ENCODE measurements around the gene MMAB.
"Not testable (repeated sequence)": the region's sequence is repeated elsewhere in the genome, so short reads cannot be mapped to it uniquely, and the experiment has no call there.

The MMAB gene

GRCh38 chr12:109573029-109573913 is at the start of gene MMAB, which contains the start of gene MVK:
Gene MMAB, minus strand, starts transcription at chr12:109573504. Its CDS starts 24 bp downstream, at chr12:109573480.
Gene MVK, plus strand, starts transcription at chr12:109573794. Its CDS starts 1,029 bp downstream, at chr12:109574823.
- DNase-seq = peak; percentile 100

GRCh38 chr12:109621901-109622364 is 48.6 kb upstream of the MMAB start:
- DNase-seq = no peak

GRCh38 chr12:109621211-109621694 is 47.9 kb upstream of the MMAB start:
- no peak for DNase-seq

GRCh38 chr12:109619002-109619604 is 45.8 kb upstream of the MMAB start:
- no peak for DNase-seq

GRCh38 chr12:109618082-109618481 is 44.8 kb upstream of the MMAB start:
- no peak for DNase-seq

- DNase-seq = no peak
Measured at GRCh38 chr12:109617491-109617890, 44.2 kb upstream of the MMAB start.

GRCh38 chr12:109615556-109616229 is 42.4 kb upstream of the MMAB start:
- no peak for DNase-seq

- no peak for DNase-seq
Measured at GRCh38 chr12:109613649-109614455, 40.5 kb upstream of the MMAB start.

- DNase-seq = peak; percentile 22
Measured at GRCh38 chr12:109612975-109613502, 39.7 kb upstream of the MMAB start.

- DNase-seq = no peak
Measured at GRCh38 chr12:109612003-109612402, 38.7 kb upstream of the MMAB start.

- no peak for DNase-seq
Measured at GRCh38 chr12:109611223-109611622, 37.9 kb upstream of the MMAB start.

- DNase-seq = no peak
Measured at GRCh38 chr12:109610523-109610922, 37.2 kb upstream of the MMAB start.

GRCh38 chr12:109609342-109609741 is 36.0 kb upstream of the MMAB start:
- no peak for DNase-seq

- DNase-seq = no peak
Measured at GRCh38 chr12:109608793-109609192, 35.5 kb upstream of the MMAB start.

GRCh38 chr12:109608270-109608669 is 35.0 kb upstream of the MMAB start:
- no peak for DNase-seq

GRCh38 chr12:109607618-109608017 is 34.3 kb upstream of the MMAB start:
- DNase-seq = no peak

GRCh38 chr12:109606320-109607028 is 33.2 kb upstream of the MMAB start:
- no peak for DNase-seq

GRCh38 chr12:109605599-109606228 is 32.4 kb upstream of the MMAB start:
- no peak for DNase-seq

- DNase-seq = no peak
Measured at GRCh38 chr12:109605016-109605415, 31.7 kb upstream of the MMAB start.

- no peak for DNase-seq
Measured at GRCh38 chr12:109604132-109604585, 30.9 kb upstream of the MMAB start.

- not testable (repeated sequence) for DNase-seq
Measured at GRCh38 chr12:109602132-109602531, 28.8 kb upstream of the MMAB start.
